Measurements from ENCODE around the gene KRT9.
"Not testable (repeated sequence)": the region's sequence is repeated elsewhere in the genome, so short reads cannot be mapped to it uniquely, and the experiment has no call there.

The KRT9 gene

DNA sequence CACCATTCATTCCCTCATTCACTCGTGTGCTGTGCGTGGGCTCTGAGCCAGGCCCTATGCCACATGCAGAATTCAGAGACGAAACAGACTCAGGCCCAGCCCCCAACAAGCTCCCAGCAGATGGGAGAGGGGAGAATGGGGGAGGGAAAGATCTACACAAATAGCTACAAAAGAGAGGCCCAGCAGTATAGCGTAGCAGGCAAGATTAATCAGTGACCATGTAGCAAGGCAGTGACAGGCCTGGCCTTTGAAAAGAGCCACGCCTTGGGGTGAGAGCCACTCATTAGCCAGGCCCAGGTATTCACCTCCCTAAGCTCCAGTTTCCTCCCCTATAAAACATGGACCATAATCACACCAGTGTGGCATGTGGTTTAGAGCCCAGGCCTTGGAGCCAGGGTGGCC lies 27.4 kb downstream of the KRT9 start:
- DNase-seq, result no peak

GRCh38 chr17:41542786-41543185 lies 29.1 kb downstream of the KRT9 start:
- not testable (repeated sequence) for DNase-seq

DNA sequence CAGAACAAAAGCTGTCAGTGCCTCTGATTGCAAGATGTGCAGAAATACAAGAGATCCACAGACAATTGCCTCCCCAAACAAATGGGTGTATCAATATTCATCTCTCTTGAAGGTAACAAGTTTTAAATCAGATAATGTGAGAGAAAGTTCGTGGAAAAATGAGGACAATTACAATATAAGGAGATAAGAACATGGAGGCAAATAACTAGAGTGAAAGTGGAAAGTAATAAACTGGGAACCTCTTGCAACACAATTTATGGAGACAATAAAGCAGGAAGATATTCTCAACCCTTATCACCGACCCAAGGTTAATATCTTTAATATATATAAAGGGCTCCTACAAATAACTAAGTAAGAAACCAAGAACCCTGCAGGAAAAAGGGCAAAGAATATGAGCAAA lies 29.5 kb downstream of the KRT9 start:
- DNase-seq, result no peak

GRCh38 chr17:41540921-41541625 lies 30.8 kb downstream of the KRT9 start:
- DNase-seq, result no peak

- no peak for DNase-seq
Observed at GRCh38 chr17:41539979-41540701, 31.7 kb downstream of the KRT9 start.

GRCh38 chr17:41539071-41539492 lies 32.8 kb downstream of the KRT9 start:
- DNase-seq, result no peak

DNA sequence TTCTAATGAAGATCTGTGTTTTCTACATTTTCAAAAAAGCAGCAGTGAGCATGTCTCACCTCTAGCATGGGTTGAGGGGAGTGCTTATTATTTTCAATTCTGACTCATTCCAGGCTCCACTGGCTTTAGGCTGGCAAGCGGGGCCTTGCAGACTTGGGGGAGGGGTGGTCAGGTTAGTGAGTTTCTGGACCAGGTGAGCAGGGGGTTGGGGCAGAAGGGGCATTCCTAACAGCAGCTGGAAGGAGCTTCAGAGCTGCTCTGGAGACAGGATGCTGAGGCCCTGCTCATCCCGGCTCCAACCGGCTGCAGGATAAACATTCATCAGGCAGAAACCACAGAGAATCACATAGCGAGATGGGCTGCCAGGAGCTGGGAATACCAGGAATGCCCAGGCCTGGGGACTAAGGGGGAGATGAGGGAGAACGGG lies 33.3 kb downstream of the KRT9 start:
- no peak for DNase-seq

DNA sequence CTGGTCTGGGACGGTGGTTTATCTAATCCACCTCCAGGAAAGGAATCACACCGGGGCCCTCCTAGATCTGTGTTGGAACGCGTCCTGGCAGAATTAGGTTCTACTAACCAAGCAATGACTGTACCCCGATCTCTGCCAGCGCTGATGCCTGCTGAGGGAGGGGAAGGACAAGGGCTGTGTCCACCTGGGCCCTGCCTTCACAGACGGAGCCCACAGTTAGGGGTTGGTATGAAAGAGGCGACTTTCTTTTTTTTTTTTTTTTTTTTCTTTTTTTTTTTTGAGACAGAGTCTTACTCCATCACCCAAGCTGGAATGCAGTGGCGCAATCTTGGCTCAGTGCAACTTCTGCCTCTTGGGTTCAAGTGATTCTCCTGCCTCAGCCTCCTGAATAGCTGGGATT lies 33.9 kb downstream of the KRT9 start:
- no peak for DNase-seq

GRCh38 chr17:41537614-41537954 lies 34.3 kb downstream of the KRT9 start:
- DNase-seq, result no peak

DNA sequence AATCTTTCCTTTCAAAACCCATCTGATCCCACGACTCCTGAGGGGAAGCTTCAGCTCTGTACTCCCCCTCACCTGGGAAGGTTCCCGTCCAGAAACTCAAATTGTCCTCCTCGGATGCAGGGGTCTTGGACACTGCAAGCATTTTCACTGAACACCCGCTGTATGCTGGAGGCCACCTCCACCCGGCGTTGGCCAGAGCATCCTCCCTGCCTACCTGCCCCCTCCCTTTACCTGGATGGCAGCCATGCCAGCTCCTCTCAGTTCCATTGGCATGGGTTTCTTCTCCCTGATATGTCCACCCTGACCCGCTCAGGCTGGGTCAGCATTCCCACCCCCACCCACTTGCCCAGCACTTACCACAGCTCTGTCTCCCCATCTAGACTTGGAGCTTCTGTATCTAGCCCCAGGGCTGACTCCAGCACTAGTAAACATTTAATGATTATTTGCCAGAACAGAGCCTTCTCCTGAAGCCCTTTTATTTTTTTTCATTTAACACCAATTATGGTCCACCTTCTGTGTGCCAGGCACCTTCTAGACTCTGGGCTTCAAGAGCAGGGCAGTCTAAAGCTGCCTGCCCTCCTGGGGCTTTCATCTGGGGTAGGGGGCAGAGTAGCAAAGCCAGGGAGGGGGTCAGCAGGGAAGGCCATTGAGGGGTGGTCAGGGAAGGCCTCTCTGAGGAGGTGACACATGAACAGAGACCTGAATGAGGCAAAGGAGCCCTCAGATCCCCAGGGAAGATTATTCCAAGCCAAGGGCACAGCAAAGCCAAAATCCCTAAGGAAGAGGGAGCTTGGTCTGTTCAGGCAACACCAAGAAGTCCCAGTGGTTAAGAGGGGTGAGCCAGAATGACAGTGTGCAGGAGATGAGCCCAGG lies 34.9 kb downstream of the KRT9 start:
- no peak for DNase-seq

DNA sequence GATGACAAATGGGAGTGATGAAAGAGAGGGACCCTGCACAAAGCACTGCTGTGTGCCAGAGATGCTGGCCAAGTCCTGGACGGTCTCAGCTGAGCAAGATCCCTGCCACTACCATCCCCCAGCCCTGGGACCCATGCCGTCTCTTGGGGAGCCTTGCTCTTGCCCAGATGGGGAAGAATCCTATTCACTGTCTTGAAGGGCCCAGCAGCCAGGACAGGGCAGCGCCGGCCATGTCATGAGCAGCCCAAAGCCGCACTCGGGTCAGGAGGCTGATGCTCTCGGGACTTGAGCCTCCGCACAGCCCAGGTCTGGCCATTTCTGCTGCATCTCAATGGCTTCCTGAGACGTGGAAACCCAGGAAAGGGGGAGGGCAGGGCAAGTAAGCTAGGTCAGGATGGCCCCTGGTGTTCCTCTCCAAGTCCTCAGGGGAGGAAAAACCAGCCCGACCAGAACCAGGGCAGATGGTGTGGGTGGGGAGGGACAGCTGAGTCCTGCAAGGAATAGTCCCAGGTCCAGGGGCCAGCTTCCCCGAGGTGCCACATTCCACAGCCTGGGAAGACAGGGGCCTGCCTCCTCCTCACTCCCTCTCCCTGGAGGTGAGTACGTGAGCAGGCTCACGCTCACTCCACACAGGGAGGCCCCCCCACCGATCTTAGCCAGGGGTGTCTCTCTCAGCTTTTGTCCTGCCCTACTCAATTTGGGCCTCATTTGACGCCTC lies 35.9 kb downstream of the KRT9 start:
- no peak for DNase-seq

DNA sequence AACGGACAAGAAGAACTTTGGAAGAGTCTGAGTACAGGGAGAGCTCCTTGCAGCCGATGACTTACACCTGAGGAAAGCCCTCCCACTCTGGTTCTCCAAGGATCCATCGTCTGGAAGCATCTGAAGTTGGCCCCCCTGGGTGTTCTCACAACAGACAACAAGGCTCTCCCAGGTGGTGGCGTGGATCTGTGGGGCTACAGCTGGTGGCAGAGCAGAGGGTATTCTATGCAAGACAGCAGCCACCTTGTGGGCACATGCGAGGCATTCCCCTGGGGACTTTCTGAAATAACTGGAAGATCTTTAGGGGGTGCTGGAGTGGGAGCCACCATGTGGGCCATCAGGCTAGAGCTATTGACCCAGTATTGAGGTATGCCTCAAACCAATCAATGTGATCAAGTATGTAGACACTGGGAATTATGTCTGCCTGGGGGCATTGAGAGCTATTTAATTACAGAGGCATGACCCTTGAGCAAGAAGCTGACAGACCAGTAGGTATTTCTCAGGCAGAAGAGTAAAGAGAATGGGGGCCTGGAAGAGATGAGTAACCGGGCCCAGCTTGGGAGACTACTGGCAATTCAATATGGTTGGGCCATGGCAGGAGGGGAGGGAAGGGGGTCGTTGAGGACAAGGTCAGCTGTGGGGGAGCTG lies 36.8 kb downstream of the KRT9 start:
- DNase-seq, result no peak

DNA sequence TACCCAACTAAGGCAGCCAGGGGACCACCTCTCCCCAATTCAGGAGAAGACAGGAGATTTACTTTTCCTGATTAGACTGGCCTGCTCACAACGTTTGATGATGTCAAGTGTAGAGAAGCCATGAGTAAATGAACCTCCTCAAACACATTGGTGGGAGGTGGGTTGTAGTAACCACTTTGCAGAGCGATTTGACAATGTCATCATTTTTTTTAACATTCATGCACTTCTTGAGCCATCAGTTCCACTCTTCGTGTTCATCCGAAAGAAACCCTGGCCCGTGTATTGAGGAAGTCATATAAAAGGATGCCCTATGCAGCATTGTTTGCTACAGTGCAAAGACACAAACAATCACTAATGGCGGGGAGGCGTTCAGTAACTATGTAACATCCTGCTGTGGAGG lies 38.2 kb downstream of the KRT9 start:
- DNase-seq, result no peak

DNA sequence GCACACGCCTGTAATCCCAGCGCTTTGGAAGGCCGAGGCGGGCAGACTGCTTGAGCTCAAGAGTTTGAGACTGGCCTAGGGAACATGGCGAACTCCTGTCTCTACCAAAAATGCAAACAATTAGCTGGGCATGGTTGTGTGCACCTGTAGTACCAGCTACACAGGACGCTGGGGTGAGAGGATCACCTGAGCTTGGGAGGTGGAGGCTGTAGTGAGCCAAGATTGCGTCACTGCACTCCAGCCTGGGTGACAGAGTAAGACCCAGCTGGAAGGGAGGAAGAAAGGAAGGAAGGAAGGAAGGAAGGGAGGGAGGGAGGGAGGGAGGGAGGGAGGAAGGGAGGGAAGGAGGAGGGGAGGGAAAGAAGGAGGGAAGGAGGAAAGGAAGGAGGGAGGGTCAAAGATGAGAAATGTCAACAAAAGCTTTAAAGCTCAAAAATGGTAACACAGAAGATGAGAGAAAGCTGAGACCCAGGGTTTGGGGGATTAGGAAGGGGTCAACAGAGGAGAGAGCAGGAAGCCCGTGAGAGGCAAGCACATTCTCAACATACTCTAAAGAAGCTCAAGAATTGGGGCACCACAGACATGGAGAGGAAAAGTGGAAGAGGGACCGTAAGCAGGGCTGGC lies 38.8 kb downstream of the KRT9 start:
- no peak for DNase-seq

- DNase-seq, result no peak
Observed at GRCh38 chr17:41531993-41532392, 39.9 kb downstream of the KRT9 start.

DNA sequence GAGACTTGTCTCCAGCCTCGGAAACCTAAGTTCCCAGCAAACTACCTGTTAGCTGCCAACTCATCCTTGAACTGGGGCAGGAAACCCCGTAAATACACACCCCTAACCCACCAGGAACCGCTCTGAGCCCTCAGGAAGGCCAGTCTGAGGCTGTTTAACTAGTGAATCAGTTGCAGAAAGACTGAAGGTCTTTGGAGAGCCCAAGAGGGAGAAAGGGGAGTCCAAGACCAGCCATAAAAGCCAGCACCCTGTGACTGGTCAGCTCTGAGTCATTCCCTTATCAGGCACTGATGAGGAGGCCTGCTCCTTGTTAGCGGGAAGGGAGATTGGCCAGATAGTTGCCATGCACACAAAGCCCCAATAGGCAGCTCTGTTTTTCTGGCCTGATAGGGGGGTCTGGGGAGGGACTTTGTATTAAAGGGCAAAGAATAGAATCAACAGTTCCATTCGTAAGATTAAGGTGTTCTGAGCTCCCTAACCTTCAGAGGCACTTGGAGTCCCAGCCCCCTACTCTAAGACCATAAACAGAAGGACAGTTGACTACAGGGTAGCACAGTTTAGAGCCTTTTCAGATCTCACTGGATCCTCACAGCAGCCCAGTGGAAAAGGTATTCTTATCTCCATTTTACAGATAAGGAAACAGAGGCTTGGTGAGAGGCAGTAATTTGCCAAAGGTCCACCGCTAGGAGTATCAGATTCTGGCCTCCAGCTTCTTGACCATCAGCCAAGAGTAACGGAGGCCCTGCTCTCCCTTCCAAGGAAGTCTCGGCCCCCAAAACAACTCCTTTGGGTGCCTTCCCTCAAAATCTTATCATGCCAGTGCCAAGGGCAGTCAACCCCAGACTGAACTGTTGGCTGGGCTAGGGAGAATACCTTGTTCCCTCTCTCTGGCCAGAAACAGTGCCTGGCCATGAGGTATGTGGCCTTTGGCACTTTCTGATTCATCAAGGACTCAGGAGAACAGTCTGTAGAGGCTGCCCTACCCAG lies 41.5 kb downstream of the KRT9 start:
- DNase-seq, result no peak

- DNase-seq, result no peak
Observed at GRCh38 chr17:41529491-41529915, 42.4 kb downstream of the KRT9 start.

DNA sequence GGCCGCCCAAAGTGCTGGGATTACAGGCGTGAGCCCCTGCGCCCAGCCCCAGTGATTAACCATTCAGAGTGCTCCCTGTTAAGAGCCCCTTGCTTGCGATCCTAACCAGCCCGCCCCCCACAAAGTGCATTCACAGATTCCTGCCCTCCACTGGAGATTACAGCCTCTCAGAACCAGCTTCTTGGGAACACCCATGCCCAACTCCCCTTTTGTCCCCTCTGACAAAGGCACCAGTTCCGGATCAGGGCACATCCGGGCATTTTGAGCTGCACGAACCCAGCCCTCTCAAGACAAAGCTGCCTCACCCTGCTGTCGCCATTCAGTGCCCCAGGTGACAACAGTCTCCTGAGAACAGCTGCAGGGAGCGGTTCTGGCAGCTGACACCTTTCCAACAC lies 42.9 kb downstream of the KRT9 start:
- no peak for DNase-seq

DNA sequence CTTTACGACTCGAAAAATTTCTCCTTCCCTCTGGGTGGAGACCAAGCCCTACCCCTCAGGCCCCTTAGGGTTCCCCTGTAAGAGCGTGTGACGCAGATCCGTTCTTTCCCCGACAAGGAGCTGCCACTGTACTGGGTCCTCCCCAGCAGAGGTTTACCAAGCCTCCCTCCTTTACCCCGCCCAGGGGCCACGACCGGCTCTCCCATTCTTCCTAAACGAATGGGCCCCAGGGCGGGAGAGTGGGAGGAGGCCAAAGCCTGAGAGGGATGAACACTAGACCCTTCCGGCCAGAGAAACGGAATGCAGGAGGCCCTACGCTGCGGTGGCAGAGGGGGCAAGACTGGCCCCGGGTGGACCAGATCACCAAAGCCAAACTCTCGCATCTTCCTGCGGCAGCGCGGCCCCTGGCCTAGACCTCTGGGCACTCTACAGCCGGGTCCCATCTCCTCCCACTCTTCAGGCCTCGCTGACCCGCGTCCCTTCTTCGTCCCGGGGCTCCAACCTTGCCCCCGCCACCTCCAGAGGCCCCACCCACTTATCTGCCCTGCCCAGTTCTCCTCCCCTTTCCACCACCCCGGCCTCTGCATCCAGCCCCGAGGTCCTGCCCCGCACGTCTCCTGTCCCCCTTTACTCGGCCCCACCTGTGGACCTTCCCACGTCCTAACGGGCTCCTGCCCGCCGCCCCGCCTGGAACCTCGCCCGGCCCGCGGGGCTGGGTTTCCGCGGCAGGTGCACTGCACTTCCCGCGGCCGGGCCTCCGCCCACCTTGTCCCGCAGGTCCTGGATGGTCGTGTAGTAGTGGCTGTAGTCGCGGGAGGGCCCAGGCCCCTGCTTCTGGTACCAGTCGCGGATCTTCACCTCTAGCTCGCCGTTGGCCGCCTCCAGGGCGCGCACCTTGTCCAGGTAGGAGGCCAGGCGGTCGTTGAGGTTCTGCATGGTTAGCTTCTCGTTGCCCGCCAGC lies 44.5 kb downstream of the KRT9 start:
- DNase-seq, result peak; percentile 39
